Lung (tissue), 12 donors: Measurements from ENCODE around the gene PDCD1LG2. TPM values are rescaled to one million over a fixed set of nuclear protein-coding genes. Genes with fewer than 3 reads are reported as not detected.

Experiments used
- ATAC-seq: fragments of 200-7000 bp; cut with Tn5 transposase; one replicate; pipeline ENCODE4 v1.9.1; 2020; ENCODE audit warnings: moderate number of reproducible peaks; ENCODE audit not compliant: insufficient read depth, low FRiP score
- DNase-seq, 3 donors: peaks; one replicate each; pipeline ENCODE4 v3.0.0-alpha.2; 2013 to 2017
- H3K27ac ChIP-seq, 2 donors: one replicate each; pipeline ENCODE4 v1.5.1; 2013; ENCODE audit warnings: mild to moderate bottlenecking in 2 of 2, moderate library complexity in 2 of 2, control low read depth in 1 of 2, inconsistent platforms in 1 of 2, low read depth in 1 of 2, low read length in 1 of 2
- H3K27me3 ChIP-seq, 3 donors: one replicate each; pipeline ENCODE4 v1.5.1; 2013; ENCODE audit warnings: low read length in 2 of 3; ENCODE audit not compliant: control insufficient read depth in 3 of 3, insufficient read depth in 3 of 3
- H3K36me3 ChIP-seq, 4 donors: one replicate each; pipeline ENCODE4 v1.5.1; 2013; ENCODE audit warnings: low read length in 4 of 4, mild to moderate bottlenecking in 1 of 4, moderate library complexity in 1 of 4; ENCODE audit not compliant: control insufficient read depth in 4 of 4, insufficient read depth in 4 of 4
- H3K4me1 ChIP-seq, 5 donors: one replicate each; pipeline ENCODE4 v1.5.1; 2013; ENCODE audit warnings: low read length in 5 of 5, mild to moderate bottlenecking in 2 of 5, moderate library complexity in 1 of 5; ENCODE audit not compliant: control insufficient read depth in 5 of 5, insufficient read depth in 5 of 5
- H3K4me3 ChIP-seq: one replicate; pipeline ENCODE4 v1.5.1; 2013; ENCODE audit warnings: mild to moderate bottlenecking, control low read depth, moderate library complexity
- H3K9ac ChIP-seq, 2 donors: one replicate each; pipeline ENCODE4 v1.5.1; 2013; ENCODE audit warnings: low read length in 2 of 2, control low read depth in 1 of 2; ENCODE audit not compliant: insufficient read depth in 1 of 2
- H3K9me3 ChIP-seq, 4 donors: one replicate each; pipeline ENCODE4 v1.5.1; 2013; ENCODE audit warnings: low read length in 3 of 4, mild to moderate bottlenecking in 1 of 4, moderate library complexity in 1 of 4; ENCODE audit not compliant: control insufficient read depth in 4 of 4, insufficient read depth in 3 of 4
- CTCF ChIP-seq: IDR thresholded peaks from 2 replicates; pipeline ENCODE4 v1.5.1; 2012; ENCODE audit warnings: mild to moderate bottlenecking; ENCODE audit errors: control extremely low read depth, extremely low read depth
- WGBS, 2 donors: extraction: QIAGEN DNeasy Blood & Tissue Kit; methylation state at CpG; one replicate each; pipeline ENCODE4 v1.1.7; 2013; 5-methylcytosine and 5-hydroxymethylcytosine counted together
- polyA plus RNA-seq, 2 donors: library from polyadenylated mRNA; stranded (reverse); fragments of 200-250 nt; gene quantifications; one replicate each; pipeline ENCODE4 v1.2.1, GENCODE V29; 2013
- total RNA-seq, 2 donors: library from RNA; depleted of rRNA in 1 of 2; stranded (reverse); fragments of >200 nt in 1 of 2; gene quantifications; one replicate each; pipeline ENCODE4 v1.2.1, GENCODE V29; 2014 to 2021
- donor health status: control.
- donor health status: control.
- donor health status: Bipolar disorder and iron deficiency.
- donor health status: healthy.
- donor health status: DM: yes; HTN: yes; CAD: no.

PDCD1LG2 gene
- total and polyA plus RNA-seq, 4 donors, result 0.87 to 6.7 (median 3.1) TPM

GRCh38 chr9:5502553-5502952 is 7.8 kb upstream of the PDCD1LG2 start:
- Histone ChIP-seq H3K4me1 (peaks cover 0 to 16% (median 0%) of the 10 kb centered on the region in 5 donors), H3K36me3 (no peaks in the 10 kb centered on the region), H3K9me3 (no peaks in the 10 kb centered on the region), H3K4me3 (no peak overlapping the region), H3K27ac (no peak overlapping the region), H3K9ac (no peak overlapping the region), H3K27me3 (no peaks in the 10 kb centered on the region)
- TF ChIP-seq CTCF, result no peak
- DNase-seq (no peak), ATAC-seq (peak; percentile 19)
- 87 to 89% methylated on average over 6 of the region's 6 CpGs for WGBS, 2 donors

GRCh38 chr9:5509573-5509972 is 758 bp upstream of the PDCD1LG2 start:
- H3K36me3 ChIP-seq, result no peaks in the 10 kb centered on the region
- no peaks in the 10 kb centered on the region for H3K9me3 ChIP-seq
- H3K4me1 ChIP-seq, result peaks cover 0 to 31% (median 0%) of the 10 kb centered on the region in 5 donors
- WGBS, 2 donors, result 62 to 78% methylated on average over 2 of the region's 2 CpGs
- ATAC-seq (peak; percentile 62), DNase-seq (no peak)
- no peak overlapping the region for H3K9ac ChIP-seq
- no peaks in the 10 kb centered on the region for H3K27me3 ChIP-seq
- H3K4me3 ChIP-seq, result no peak overlapping the region
- TF ChIP-seq CTCF, result no peak
- H3K27ac ChIP-seq, result peak overlapping the region in 1 of 2 donors; percentile 86

GRCh38 chr9:5510989-5511388 is 658 bp downstream of the PDCD1LG2 start:
- Histone ChIP-seq H3K27me3 (no peaks in the 10 kb centered on the region), H3K9ac (no peak overlapping the region), H3K4me1 (peaks cover 0 to 31% (median 0%) of the 10 kb centered on the region in 5 donors), H3K27ac (peak overlapping the region; percentile 37 to 86), H3K4me3 (no peak overlapping the region), H3K9me3 (no peaks in the 10 kb centered on the region), H3K36me3 (no peaks in the 10 kb centered on the region)
- DNase-seq, result no peak
- no peak for ATAC-seq
- WGBS, 2 donors, result 75 to 88% methylated on average over 3 of the region's 3 CpGs
- no peak for TF ChIP-seq CTCF

- Histone ChIP-seq H3K27me3 (no peaks in the 10 kb centered on the region), H3K36me3 (no peaks in the 10 kb centered on the region), H3K9ac (no peak overlapping the region), H3K9me3 (no peaks in the 10 kb centered on the region), H3K4me1 (peaks cover 0 to 31% (median 0%) of the 10 kb centered on the region in 5 donors), H3K27ac (peak overlapping the region in 1 of 2 donors; percentile 41), H3K4me3 (no peak overlapping the region)
- TF ChIP-seq CTCF, result no peak
- WGBS, 2 donors, result 82 to 88% methylated on average over 1 of the region's 1 CpG
- DNase-seq (no peak), ATAC-seq (no peak)
These were observed 1.1 kb downstream of the PDCD1LG2 start for GRCh38 chr9:5511476-5511875.
